SK-N-SH (cell line): ENCODE data around the gene RFK. TPM values are rescaled to one million over a fixed set of nuclear protein-coding genes. Genes with fewer than 3 reads are reported as not detected.

Source experiments
- CTCF ChIA-PET: fragments of 300-600, 350-600 bp; formaldehyde crosslinking; extraction: SDS; loops from one replicate; lab custom pipeline; 2021; lab: Yijun Ruan, JAX
- POLR2A ChIA-PET: fragments of 350-600 bp; sonication (Branson Sonifier 250); formaldehyde crosslinking; extraction: SDS; loops from one replicate; lab custom pipeline; 2020; ENCODE audit warnings: antibody characterized with exemption, inconsistent platforms; lab: Yijun Ruan, JAX
- DNase-seq: peaks from one replicate; pipeline ENCODE4 v3.0.0; 2012
- H2AFZ ChIP-seq: fragments of 200-600 bp; sonication (generic); 2 replicates; pipeline ENCODE4 v1.8.1; 2016; ENCODE audit warnings: antibody characterized with exemption, mild to moderate bottlenecking, low read depth
- H3F3A ChIP-seq: fragments of 200-600 bp; sonication (generic); replicated peaks from 2 replicates; pipeline ENCODE3; 2016; ENCODE audit warnings: antibody characterized with exemption, mild to moderate bottlenecking; ENCODE audit not compliant: insufficient read depth
- H3K27ac ChIP-seq, 2 experiments: fragments of 200-500 bp in 1 of 2; fragments of 200-600 bp in 1 of 2; sonication (Bioruptor generic) in 1 of 2; sonication (generic), shearing (Covaris generic) in 1 of 2; 2 replicates each; pipeline versions ENCODE4 v1.5.1 to v1.6.1; 2014 to 2016; ENCODE audit warnings: low read depth in 2 of 2, inconsistent platforms in 1 of 2, low read length in 1 of 2, mild to moderate bottlenecking in 1 of 2, mixed read lengths in 1 of 2
- H3K27me3 ChIP-seq: fragments of 200-600 bp; sonication (generic), shearing (Covaris generic); 2 replicates; pipeline ENCODE4 v1.6.1; 2016; ENCODE audit warnings: mixed run types; ENCODE audit not compliant: insufficient read depth
- H3K36me3 ChIP-seq, 2 experiments: fragments of 200-500 bp in 1 of 2; fragments of 200-600 bp in 1 of 2; sonication (Bioruptor generic) in 1 of 2; sonication (generic) in 1 of 2; replicated peaks in 1 of 2; 2 replicates each; pipeline versions ENCODE3 to v1.5.1; 2014 to 2016; ENCODE audit warnings: low read length in 1 of 2, mild to moderate bottlenecking in 1 of 2; ENCODE audit not compliant: insufficient read depth in 2 of 2, control insufficient read depth in 1 of 2
- H3K4me1 ChIP-seq, 2 experiments: fragments of 200-500 bp in 1 of 2; fragments of 200-600 bp in 1 of 2; sonication (Bioruptor generic) in 1 of 2; sonication (generic), shearing (Covaris generic) in 1 of 2; 2 replicates each; pipeline versions ENCODE4 v1.5.1 to v1.6.1; 2014 to 2016; ENCODE audit warnings: low read depth in 1 of 2, low read length in 1 of 2, mixed run types in 1 of 2; ENCODE audit not compliant: insufficient read depth in 2 of 2, control insufficient read depth in 1 of 2
- H3K4me2 ChIP-seq: fragments of 200-600 bp; sonication (generic), shearing (Covaris generic); 2 replicates; pipeline ENCODE4 v1.6.1; 2017; ENCODE audit warnings: mixed run types
- H3K4me3 ChIP-seq, 2 experiments: fragments of 200-500 bp in 1 of 2; fragments of 200-600 bp in 1 of 2; sonication (Bioruptor generic) in 1 of 2; sonication (generic), shearing (Covaris generic) in 1 of 2; 2 replicates each; pipeline versions ENCODE4 v1.5.1 to v1.8.1; 2014 to 2016; ENCODE audit warnings: low read depth in 2 of 2, inconsistent platforms in 1 of 2, low read length in 1 of 2, mild to moderate bottlenecking in 1 of 2, mixed read lengths in 1 of 2, moderate library complexity in 1 of 2
- H3K79me2 ChIP-seq: fragments of 200-600 bp; sonication (generic); 2 replicates; pipeline ENCODE4 v1.8.1; 2017; ENCODE audit warnings: mild to moderate bottlenecking; ENCODE audit not compliant: insufficient read depth
- H3K9ac ChIP-seq: fragments of 200-600 bp; sonication (generic); 2 replicates; pipeline ENCODE4 v1.6.1; 2017; ENCODE audit warnings: mixed run types
- H3K9me2 ChIP-seq: fragments of 200-600 bp; sonication (generic); 2 replicates; pipeline ENCODE4 v1.6.1; 2017; ENCODE audit warnings: mixed run types
- H3K9me3 ChIP-seq: fragments of 200-600 bp; sonication (generic); 2 replicates; pipeline ENCODE4 v1.6.1; 2017; ENCODE audit warnings: mixed run types, mild to moderate bottlenecking, moderate library complexity
- H4K20me1 ChIP-seq: fragments of 200-600 bp; sonication (generic); 2 replicates; pipeline ENCODE4 v1.6.1; 2017; ENCODE audit warnings: mild to moderate bottlenecking, mixed run types; ENCODE audit not compliant: insufficient read depth
- CTCF ChIP-seq: fragments of 200-600 bp; sonication (generic); IDR thresholded peaks from 2 replicates; pipeline ENCODE4 v1.6.1; 2017; ENCODE audit warnings: antibody characterized with exemption, mild to moderate bottlenecking, moderate library complexity
- ELF1 ChIP-seq: IDR thresholded peaks from 2 replicates; pipeline ENCODE4 v1.4.0; 2012
- EP300 ChIP-seq, 2 experiments: IDR thresholded peaks; 2 replicates each; pipeline versions ENCODE4 v1.4.0 to v1.6.1; 2012; ENCODE audit warnings: borderline replicate concordance in 1 of 2, low read depth in 1 of 2, low read length in 1 of 2
- FOXJ3 ChIP-seq: sonication (generic); formaldehyde crosslinking; IDR thresholded peaks from 2 replicates; pipeline ENCODE4 v1.5.1; 2020; ENCODE audit warnings: mild to moderate bottlenecking, missing genetic modification reagents
- FOXM1 ChIP-seq: IDR thresholded peaks from 2 replicates; pipeline ENCODE4 v1.4.0; 2012; ENCODE audit warnings: low read depth, mild to moderate bottlenecking
- GABPA ChIP-seq: IDR thresholded peaks from 2 replicates; pipeline ENCODE4 v1.4.0; 2012; ENCODE audit warnings: low read depth, mild to moderate bottlenecking
- NRF1 ChIP-seq: IDR thresholded peaks from 2 replicates; pipeline ENCODE4 v1.6.1; 2012; ENCODE audit warnings: low read depth, mild to moderate bottlenecking, low read length
- PBX3 ChIP-seq: IDR thresholded peaks from 2 replicates; pipeline ENCODE4; 2012
- POLR2AphosphoS5 ChIP-seq: IDR thresholded peaks from 2 replicates; pipeline ENCODE4 v1.6.1; 2012; ENCODE audit warnings: low read depth, low read length
- RAD21 ChIP-seq: IDR thresholded peaks from 2 replicates; pipeline ENCODE4 v1.6.1; 2012; ENCODE audit warnings: mild to moderate bottlenecking, low read length
- RCOR1 ChIP-seq: fragments of 150-350 bp; IDR thresholded peaks from 2 replicates; pipeline ENCODE4 v1.6.1; 2017; ENCODE audit warnings: antibody characterized with exemption, low read length
- RFX5 ChIP-seq: IDR thresholded peaks from 2 replicates; pipeline ENCODE4 v1.6.1; 2012; ENCODE audit warnings: mild to moderate bottlenecking, improper control_type of control experiment, low read length
- RXRA ChIP-seq: IDR thresholded peaks from 2 replicates; pipeline ENCODE4 v1.4.0; 2012; ENCODE audit warnings: low read depth, mild to moderate bottlenecking, borderline replicate concordance
- TEAD4 ChIP-seq: IDR thresholded peaks from 2 replicates; pipeline ENCODE4 v1.4.0; 2012; ENCODE audit warnings: mild to moderate bottlenecking, borderline replicate concordance; ENCODE audit not compliant: insufficient read depth
- USF1 ChIP-seq: IDR thresholded peaks from 2 replicates; pipeline ENCODE4 v1.4.0; 2012; ENCODE audit warnings: low read depth, borderline replicate concordance
- USF2 ChIP-seq: fragments of 150-350 bp; IDR thresholded peaks from 2 replicates; pipeline ENCODE4 v1.6.1; 2017; ENCODE audit warnings: antibody characterized with exemption, low read length, low read depth, borderline replicate concordance
- ZBTB33 ChIP-seq: IDR thresholded peaks from 2 replicates; pipeline ENCODE4 v1.4.0; 2012; ENCODE audit warnings: low read depth, borderline replicate concordance
- WGBS: methylation state at CpG from one replicate; pipeline ENCODE4 v1.1.6; 2017; ENCODE audit warnings: low lambda C conversion rate; 5-methylcytosine and 5-hydroxymethylcytosine counted together
- polyA plus RNA-seq, 3 experiments: library from polyadenylated mRNA; depleted of rRNA; stranded (reverse); fragments of >200 nt; gene quantifications; 2 replicates each; pipeline ENCODE4 v1.2.3, GENCODE V29; 2012

Gene RFK
- polyA plus RNA-seq, 1 of the 3 experiments (the other 2 are of a cell fraction), result 7.2 TPM

GRCh38 chr9:76425677-76426453 lies 31.6 kb upstream of the RFK start:
- H3K9me3 ChIP-seq, result no peaks in the 10 kb centered on the region
- no peaks in the 10 kb centered on the region for H3K79me2 ChIP-seq
- ChIA-PET POLR2A (no interaction called here), CTCF (interaction anchor here (0.7 kb wide), 1 partner anchor 23 kb away, joined by 3 read pairs; no protein-coding TSS in a partner anchor)
- no peak overlapping the region for H3K4me2 ChIP-seq
- no peak overlapping the region for H2AFZ ChIP-seq
- H4K20me1 ChIP-seq, result no peaks in the 10 kb centered on the region
- H3K4me1 ChIP-seq, result no peaks in the 10 kb centered on the region
- no peaks in the 10 kb centered on the region for H3K27me3 ChIP-seq
- no peaks in the 10 kb centered on the region for H3K9me2 ChIP-seq
- WGBS, result 48% methylated on average over 8 of the region's 8 CpGs
- no peak overlapping the region for H3K9ac ChIP-seq
- H3K27ac ChIP-seq, result no peak overlapping the region
- H3K36me3 ChIP-seq, result no peaks in the 10 kb centered on the region
- no peak overlapping the region for H3K4me3 ChIP-seq
- DNase-seq, result no peak
- TF ChIP-seq POLR2AphosphoS5 (no peak), TEAD4 (no peak), ELF1 (no peak), CTCF (no peak), USF1 (no peak), RAD21 (no peak), PBX3 (no peak), FOXM1 (no peak), RFX5 (no peak), FOXJ3 (no peak), GABPA (no peak), ZBTB33 (no peak), EP300 (IDR thresholded peaks at IDR 0.05; ENCODE audit: borderline replicate concordance in 1 of 2, low read depth in 1 of 2, low read length in 1 of 2) (no peak), NRF1 (no peak), RXRA (no peak), USF2 (no peak), RCOR1 (no peak)
- no peaks in the 10 kb centered on the region for H3F3A ChIP-seq
